GM21381 (cell line): ENCODE data around the gene ACTG1.

Experiments
- ATAC-seq: cut with Tn5 transposase; IDR thresholded peaks from one replicate; pipeline ENCODE4 v1.9.1; 2021; ENCODE audit warnings: mild to moderate bottlenecking, moderate library complexity; ENCODE audit not compliant: unreplicated experiment

Gene ACTG1

DNA sequence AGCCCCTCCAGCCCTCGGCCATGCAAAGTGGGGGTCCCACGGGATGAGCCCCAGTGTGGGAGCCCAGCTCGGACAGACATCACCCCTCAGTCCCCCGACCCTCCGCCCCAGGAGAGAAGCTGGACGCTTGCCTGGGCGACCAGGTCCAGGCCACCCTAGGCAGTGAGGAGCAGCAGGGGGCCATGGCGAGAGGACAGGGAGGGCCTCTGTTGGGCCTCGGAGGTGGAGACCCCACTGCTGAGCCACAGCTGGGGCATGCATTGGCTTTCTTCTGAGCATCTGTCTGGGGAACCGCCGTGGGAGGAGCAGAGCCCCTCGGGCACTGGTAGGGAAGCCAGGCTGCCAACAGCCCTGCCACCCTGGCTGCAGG is 13.0 kb downstream of the ACTG1 start:
- no peak for ATAC-seq

DNA sequence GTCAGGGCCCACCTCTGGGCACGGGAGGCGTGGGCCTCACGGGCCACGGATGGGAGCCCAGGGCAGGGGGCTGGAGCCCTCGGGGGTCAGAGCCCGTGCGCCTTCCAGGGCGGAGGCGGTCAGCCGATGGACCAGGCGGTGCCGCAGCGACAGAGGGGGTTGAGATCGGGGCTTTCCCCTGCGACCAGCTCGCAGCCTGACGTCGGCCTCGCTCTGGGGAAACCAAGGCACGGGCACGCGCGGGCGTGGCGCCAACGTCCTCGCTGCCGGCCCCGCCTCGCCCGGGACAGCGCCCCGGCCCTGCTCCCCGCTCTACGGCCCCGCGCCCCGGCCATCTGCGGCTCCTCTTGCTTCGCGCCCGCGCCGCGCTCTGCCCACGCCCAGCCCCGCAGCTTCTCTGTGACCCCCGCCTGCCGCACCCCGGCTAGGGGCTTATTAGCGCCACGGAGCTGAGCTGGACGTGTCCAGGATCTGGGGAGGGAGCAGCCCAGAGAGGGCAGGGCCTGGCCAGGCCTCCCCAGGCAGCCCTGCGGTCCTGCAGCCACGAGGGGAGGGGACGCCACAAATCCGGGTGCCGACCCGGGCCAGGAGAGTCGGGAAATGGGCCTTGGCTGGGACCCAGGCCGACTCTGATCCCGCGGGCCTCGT is 13.5 kb downstream of the ACTG1 start:
- ATAC-seq = no peak

GRCh38 chr17:81494626-81495377 is 17.8 kb downstream of the ACTG1 start:
- ATAC-seq = no peak

- ATAC-seq = no peak
Observed at GRCh38 chr17:81493198-81494038, 19.2 kb downstream of the ACTG1 start.

GRCh38 chr17:81492706-81493105 is 19.9 kb downstream of the ACTG1 start:
- ATAC-seq = no peak

DNA sequence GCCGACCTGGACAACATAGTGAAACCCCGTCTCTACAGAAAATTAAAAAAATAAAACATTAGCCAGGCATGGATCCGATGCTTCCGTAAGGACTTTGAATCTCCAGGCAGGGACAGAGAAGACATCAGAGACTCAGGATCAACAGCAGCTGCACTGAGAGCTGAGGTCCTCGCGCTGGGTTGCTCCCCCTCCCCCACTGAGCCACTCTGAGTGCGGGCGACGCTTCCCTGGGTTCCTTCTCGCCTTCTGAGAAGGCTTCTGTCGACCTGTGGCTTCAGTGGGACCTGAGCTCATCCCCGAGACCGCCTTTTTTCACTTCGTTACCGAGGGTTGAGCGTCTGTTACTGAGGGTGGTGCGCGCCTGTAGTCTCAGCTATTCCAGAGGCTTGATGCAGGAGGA is 20.4 kb downstream of the ACTG1 start:
- ATAC-seq = no peak

- no peak for ATAC-seq
Observed at GRCh38 chr17:81491761-81492160, 20.8 kb downstream of the ACTG1 start.

- no peak for ATAC-seq
Observed at GRCh38 chr17:81491181-81491581, 21.4 kb downstream of the ACTG1 start.

GRCh38 chr17:81489998-81490992 is 22.3 kb downstream of the ACTG1 start:
- ATAC-seq = no peak

DNA sequence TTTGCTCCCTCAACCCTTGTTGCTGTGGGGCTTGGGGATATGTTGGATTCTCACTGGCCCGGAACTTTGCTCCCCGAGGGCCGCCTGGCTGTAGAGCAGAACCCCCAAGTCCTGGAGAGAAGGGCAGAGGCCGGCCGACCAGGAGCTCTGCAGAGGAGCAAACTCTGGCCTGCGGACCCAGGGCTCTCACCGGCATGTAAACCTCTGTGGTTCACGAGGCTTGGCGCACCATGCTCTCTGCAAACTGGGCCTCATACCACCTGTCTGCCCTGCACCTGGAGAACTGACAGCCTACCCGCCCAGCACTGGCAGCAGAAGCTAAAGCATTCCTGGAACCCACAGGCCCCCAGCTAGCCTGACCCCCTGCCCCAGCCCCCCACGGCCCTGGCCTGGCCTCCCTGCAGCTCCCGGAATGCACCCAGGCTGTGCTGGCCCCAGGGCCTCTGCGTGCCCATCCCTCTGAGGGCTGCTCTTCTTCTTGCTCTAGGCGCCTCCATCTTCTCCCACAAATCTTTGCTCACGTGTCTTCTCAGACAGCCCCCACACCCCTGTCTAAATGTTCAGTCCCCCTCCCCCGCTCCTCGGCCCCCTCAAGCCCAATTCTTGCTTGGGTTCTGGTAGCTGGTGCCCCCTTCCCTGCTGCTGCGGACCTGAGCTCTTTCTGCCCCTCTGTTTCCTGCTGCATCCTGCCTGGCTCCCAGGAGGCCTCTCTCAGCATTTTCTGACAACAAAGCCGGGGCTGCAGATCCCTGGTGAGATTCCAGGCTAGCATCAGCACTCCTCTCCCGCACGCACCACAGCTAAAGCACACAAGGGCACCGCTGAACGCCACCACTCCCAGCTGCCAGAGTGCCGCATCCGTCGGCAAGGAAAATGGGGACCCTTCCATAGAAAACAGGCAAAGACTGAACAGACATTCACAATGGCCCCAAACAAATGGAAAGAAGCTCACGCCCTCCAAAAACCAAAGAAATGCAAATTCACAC is 23.3 kb downstream of the ACTG1 start:
- no peak for ATAC-seq

GRCh38 chr17:81488276-81488860 is 24.2 kb downstream of the ACTG1 start:
- no peak for ATAC-seq

- peak; percentile 57 for ATAC-seq
Observed at GRCh38 chr17:81487487-81488275, 24.9 kb downstream of the ACTG1 start.

DNA sequence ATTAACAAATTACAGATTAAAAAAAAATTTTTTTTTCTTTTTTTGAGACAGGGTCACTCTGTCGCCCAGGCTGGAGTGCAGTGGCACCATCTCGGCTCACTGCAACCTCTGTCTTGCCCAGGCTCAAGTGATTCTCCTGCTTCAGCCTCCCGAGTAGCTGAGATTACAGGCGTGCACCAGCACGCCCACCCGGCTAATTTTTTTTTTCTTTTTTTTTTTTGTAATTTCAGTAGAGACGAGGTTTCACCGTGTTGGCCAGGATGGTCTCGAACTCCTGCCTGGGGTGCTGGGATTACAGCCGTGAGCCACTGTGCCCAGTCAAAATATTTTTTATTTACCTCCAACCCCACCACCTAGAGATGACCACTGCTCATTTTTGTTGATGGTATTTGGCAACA is 25.5 kb downstream of the ACTG1 start:
- ATAC-seq = no peak

DNA sequence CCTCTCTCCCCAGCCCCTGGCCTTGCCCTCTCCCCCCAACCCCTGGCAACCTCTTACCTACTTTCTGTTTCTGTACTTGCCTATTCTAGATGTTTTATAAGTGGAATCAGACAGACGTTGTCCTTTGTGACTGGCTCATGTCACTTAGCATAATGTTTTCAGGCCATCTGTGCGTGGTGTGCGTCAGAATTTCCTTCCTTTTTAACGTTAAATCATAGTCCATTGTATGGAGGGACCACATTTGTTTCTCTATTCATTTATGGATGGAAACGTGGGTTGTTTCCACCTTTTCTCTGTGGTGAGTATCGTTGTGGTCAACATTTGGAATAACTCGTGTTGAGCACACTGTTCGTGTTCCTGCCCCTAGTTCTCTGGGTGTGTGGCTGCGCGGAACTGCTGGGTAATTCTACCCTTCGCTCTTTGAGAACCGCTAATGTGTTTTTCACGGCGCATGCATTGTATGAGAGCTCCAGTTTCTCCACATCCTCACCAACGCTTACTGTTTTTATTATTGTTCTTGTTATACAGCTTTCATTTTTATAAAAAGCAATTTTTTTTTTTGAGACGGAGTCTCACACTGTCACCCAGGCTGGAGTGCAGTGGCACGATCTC is 26.3 kb downstream of the ACTG1 start:
- no peak for ATAC-seq

DNA sequence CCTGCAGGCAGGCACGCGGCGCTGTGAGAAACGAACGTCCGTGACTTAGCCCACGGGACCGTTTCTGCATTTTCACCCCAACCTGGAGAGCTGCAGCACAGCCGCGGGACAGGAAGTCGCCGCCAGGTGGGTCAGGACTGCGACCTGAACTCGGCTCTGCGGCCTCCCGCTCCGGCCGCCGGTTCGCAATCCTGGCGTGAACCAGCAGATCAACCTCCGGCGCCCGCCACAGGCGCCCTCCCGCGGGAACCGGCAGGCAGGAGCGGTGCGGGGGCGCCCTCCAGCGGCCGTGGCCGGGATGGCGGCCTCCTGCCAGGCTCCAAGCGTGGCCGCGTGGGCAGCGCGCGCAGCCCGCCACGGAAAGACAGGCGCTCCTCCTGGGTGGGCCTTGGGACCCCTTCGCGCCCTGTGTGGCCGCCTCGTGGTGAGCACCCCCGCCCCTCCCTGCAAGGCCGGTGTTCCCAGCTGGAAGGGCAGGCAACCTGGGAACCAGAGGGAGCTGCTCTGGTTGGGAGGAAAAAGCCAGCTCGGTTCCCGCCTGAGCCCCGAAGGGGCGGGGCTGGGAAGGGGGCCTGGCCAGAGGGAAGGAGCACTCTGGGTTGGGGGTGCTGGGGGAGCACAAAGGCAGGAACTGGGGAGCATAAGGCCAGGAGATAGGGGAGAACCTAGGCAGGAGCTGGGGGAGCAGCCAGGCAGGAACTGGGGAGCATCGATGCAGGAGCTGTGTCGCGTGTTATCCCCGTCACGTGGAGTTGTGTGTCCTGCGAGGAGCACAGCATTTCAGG is 28.2 kb downstream of the ACTG1 start:
- ATAC-seq = peak; percentile 45

GRCh38 chr17:81483862-81484194 is 28.8 kb downstream of the ACTG1 start:
- no peak for ATAC-seq
